ENCODE measurements around the gene POC1A. TPM values are rescaled to one million over a fixed set of nuclear protein-coding genes. Genes with fewer than 3 reads are reported as not detected.

POC1A gene
- total and polyA plus RNA-seq, 2 experiments from 2014 or later, result 19.1 to 26.7 TPM

DNA sequence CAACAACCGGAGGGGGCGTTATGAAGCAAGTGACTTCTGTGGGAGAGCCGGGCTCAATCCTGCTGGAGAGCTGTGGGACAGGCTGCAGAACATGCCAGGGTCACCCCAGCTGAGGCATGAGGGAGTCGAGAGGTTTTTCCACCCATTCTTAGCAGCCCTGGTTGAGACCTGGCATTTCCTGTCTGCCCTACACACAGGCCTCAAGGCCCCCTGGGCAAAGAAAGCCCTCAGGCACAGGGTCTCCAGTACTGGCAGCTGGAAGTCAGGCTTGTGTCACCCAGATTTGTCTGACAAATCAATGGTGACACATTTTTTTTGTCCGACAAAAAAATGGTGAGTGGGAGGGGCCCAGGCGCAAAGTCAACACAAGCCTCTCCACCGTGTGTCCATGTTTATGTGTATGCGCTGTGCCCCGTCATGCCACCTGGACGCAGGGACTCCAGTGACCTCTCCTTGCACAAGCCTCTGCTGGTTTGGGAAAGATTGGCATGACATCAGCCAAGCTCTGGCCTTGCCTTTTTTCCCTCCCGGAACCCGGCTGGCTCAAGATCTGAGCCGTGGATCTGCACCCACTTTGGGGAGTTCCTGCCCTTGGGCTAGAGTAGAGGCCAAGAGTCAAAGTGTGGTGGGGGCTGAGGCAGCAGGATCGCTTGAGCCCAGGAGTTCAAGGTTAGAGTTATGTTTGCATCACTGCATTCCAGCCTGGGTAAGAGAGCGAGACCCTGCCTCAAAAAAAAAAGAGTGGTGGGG lies 22.9 kb upstream of the POC1A start:
- Histone ChIP-seq H3K27me3 (ENCODE audit: insufficient read depth) (no peaks in the 10 kb centered on the region), H3K36me3 (ENCODE audit: insufficient read depth) (no peaks in the 10 kb centered on the region), H3F3A (replicated peaks; ENCODE audit: low read depth) (no peaks in the 10 kb centered on the region), H2AFZ (no peak overlapping the region), H3K4me1 (ENCODE audit: insufficient read depth) (no peaks in the 10 kb centered on the region), H4K20me1 (replicated peaks; ENCODE audit: insufficient read depth) (no peaks in the 10 kb centered on the region), H3K9me2 (ENCODE audit: insufficient read depth) (no peaks in the 10 kb centered on the region), H3K27ac (ENCODE audit: low read depth) (no peak overlapping the region), H3K4me3 (no peak overlapping the region), H3K79me2 (replicated peaks; ENCODE audit: insufficient read depth) (no peaks in the 10 kb centered on the region), H3K4me2 (no peak overlapping the region)
- TF ChIP-seq, protein P1, sequence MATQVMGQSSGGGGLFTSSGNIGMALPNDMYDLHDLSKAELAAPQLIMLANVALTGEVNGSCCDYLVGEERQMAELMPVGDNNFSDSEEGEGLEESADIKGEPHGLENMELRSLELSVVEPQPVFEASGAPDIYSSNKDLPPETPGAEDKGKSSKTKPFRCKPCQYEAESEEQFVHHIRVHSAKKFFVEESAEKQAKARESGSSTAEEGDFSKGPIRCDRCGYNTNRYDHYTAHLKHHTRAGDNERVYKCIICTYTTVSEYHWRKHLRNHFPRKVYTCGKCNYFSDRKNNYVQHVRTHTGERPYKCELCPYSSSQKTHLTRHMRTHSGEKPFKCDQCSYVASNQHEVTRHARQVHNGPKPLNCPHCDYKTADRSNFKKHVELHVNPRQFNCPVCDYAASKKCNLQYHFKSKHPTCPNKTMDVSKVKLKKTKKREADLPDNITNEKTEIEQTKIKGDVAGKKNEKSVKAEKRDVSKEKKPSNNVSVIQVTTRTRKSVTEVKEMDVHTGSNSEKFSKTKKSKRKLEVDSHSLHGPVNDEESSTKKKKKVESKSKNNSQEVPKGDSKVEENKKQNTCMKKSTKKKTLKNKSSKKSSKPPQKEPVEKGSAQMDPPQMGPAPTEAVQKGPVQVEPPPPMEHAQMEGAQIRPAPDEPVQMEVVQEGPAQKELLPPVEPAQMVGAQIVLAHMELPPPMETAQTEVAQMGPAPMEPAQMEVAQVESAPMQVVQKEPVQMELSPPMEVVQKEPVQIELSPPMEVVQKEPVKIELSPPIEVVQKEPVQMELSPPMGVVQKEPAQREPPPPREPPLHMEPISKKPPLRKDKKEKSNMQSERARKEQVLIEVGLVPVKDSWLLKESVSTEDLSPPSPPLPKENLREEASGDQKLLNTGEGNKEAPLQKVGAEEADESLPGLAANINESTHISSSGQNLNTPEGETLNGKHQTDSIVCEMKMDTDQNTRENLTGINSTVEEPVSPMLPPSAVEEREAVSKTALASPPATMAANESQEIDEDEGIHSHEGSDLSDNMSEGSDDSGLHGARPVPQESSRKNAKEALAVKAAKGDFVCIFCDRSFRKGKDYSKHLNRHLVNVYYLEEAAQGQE (IDR thresholded peaks at IDR 0.05; ENCODE audit: unreplicated experiment), result no peak
- TF ChIP-seq CREB1 (CRISPR knock-in tag; IDR thresholded peaks at IDR 0.05; ENCODE audit: low read depth) (no peak), STAT1 (IDR thresholded peaks at IDR 0.05; ENCODE audit: unreplicated experiment) (no peak), JUNB (IDR thresholded peaks at IDR 0.05; ENCODE audit: unreplicated experiment) (no peak), POLR2AphosphoS5 (IDR thresholded peaks at IDR 0.05; ENCODE audit: low read depth) (no peak), NANOG (IDR thresholded peaks at IDR 0.05; ENCODE audit: borderline replicate concordance) (no peak), ZNF462 (CRISPR knock-in tag; IDR thresholded peaks at IDR 0.05) (no peak)
- TF ChIP-seq, protein P2, sequence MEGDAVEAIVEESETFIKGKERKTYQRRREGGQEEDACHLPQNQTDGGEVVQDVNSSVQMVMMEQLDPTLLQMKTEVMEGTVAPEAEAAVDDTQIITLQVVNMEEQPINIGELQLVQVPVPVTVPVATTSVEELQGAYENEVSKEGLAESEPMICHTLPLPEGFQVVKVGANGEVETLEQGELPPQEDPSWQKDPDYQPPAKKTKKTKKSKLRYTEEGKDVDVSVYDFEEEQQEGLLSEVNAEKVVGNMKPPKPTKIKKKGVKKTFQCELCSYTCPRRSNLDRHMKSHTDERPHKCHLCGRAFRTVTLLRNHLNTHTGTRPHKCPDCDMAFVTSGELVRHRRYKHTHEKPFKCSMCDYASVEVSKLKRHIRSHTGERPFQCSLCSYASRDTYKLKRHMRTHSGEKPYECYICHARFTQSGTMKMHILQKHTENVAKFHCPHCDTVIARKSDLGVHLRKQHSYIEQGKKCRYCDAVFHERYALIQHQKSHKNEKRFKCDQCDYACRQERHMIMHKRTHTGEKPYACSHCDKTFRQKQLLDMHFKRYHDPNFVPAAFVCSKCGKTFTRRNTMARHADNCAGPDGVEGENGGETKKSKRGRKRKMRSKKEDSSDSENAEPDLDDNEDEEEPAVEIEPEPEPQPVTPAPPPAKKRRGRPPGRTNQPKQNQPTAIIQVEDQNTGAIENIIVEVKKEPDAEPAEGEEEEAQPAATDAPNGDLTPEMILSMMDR (conservative IDR thresholded peaks at IDR 0.05; ENCODE audit: low read depth in 2 of 2), result no peak
- Mint-ChIP-seq H3K27ac (no peak overlapping the region), H3K36me3 (ENCODE audit: low read depth) (no peaks in the 10 kb centered on the region), H3K4me1 (peaks cover 23% of the 10 kb centered on the region), H3K4me3 (no peak overlapping the region), H3K9me3 (no peaks in the 10 kb centered on the region), H3K27me3 (ENCODE audit: insufficient read depth, low read depth, poor library complexity) (peaks cover 4% of the 10 kb centered on the region)
- ATAC-seq (no peak; the same call in 2 of the 3 replicates), DNase-seq (ENCODE audit: low spot score) (peak; percentile 32)

Data from GM23338 (cell line).